HCT116 (cell line): Measurements from ENCODE around the gene WDR13. TPM values are rescaled to one million over a fixed set of nuclear protein-coding genes. Genes with fewer than 3 reads are reported as not detected.

Source experiments
- ATAC-seq: fragments of 200-7000 bp; cut with Tn5 transposase; 2 replicates; pipeline ENCODE4 v1.9.1; 2020; ENCODE audit warnings: mild to moderate bottlenecking, moderate library complexity
- BruUV-seq: library from RNA; stranded (reverse); fragments of 400-500 nt; replicated peaks from 2 replicates; lab custom pipeline; 2021; lab: Mats Ljungman, UMichigan
- CTCF ChIA-PET: fragments of 300-600 bp; sonication (Branson Sonifier 250); formaldehyde crosslinking; loops from one replicate; lab custom pipeline; 2021; ENCODE audit warnings: antibody characterized with exemption; lab: Charles Lee
- POLR2A ChIA-PET: fragments of 300-600, 350-600 bp; sonication (Branson Sonifier 250); formaldehyde crosslinking; loops from one replicate; lab custom pipeline; 2021; ENCODE audit warnings: antibody characterized with exemption; lab: Charles Lee
- RAD21 ChIA-PET, 2 experiments: fragments of 300-600 bp; sonication (Branson Sonifier 250); formaldehyde crosslinking; loops; one replicate each; lab custom pipeline; 2023; ENCODE audit warnings: low total read pairs in 2 of 2; ENCODE audit not compliant: uncharacterized antibody in 2 of 2, unreplicated experiment in 2 of 2, low non-redundant PET in 1 of 2; lab: Charles Lee
- DNase-seq: peaks from one replicate; pipeline ENCODE4 v3.0.0-alpha.2; 2010; ENCODE audit warnings: low read depth, low spot score
- H2AFZ ChIP-seq: fragments of 200-600 bp; shearing (Covaris generic), sonication (generic); 2 replicates; pipeline ENCODE4 v1.6.1; 2017; ENCODE audit warnings: low read depth, mixed run types, mixed read lengths, antibody characterized with exemption, low read length; ENCODE audit not compliant: poor library complexity, severe bottlenecking
- H3K27ac ChIP-seq: 2 replicates; pipeline ENCODE4 v1.5.1; 2012; ENCODE audit warnings: low read depth, low read length
- H3K27me3 ChIP-seq: fragments of 200-600 bp; sonication (generic); 2 replicates; pipeline ENCODE4 v1.6.1; 2016; ENCODE audit warnings: mixed run types, low read length, mixed read lengths; ENCODE audit not compliant: insufficient read depth
- H3K36me3 ChIP-seq, 2 experiments: fragments of 200-500 bp in 1 of 2; fragments of 200-600 bp in 1 of 2; sonication (Bioruptor generic) in 1 of 2; sonication (generic) in 1 of 2; 2 replicates each; pipeline versions ENCODE4 v1.5.1 to v1.6.1; 2014 to 2016; ENCODE audit warnings: low read length in 2 of 2, inconsistent platforms in 1 of 2, mixed read lengths in 1 of 2, mixed run types in 1 of 2; ENCODE audit not compliant: insufficient read depth in 2 of 2, control insufficient read depth in 1 of 2
- H3K4me1 ChIP-seq, 2 experiments: fragments of 200-600 bp in 1 of 2; sonication (generic) in 1 of 2; 2 replicates each; pipeline versions ENCODE4 v1.5.1 to v1.6.1; 2012 to 2017; ENCODE audit warnings: low read length in 2 of 2, inconsistent platforms in 1 of 2, mild to moderate bottlenecking in 1 of 2, mixed read lengths in 1 of 2, mixed run types in 1 of 2, moderate library complexity in 1 of 2; ENCODE audit not compliant: insufficient read depth in 2 of 2, control insufficient read depth in 1 of 2
- H3K4me2 ChIP-seq: fragments of 200-600 bp; sonication (generic); 2 replicates; pipeline ENCODE4 v1.6.1; 2017; ENCODE audit warnings: mixed run types, low read length, mixed read lengths
- H3K4me3 ChIP-seq, 2 experiments: fragments of 200-600 bp in 1 of 2; sonication (generic) in 1 of 2; replicated peaks in 1 of 2; 2 replicates each; pipeline ENCODE4 v1.5.1; 2011 to 2016; ENCODE audit warnings: low read length in 2 of 2, control low read depth in 1 of 2, low read depth in 1 of 2, mild to moderate bottlenecking in 1 of 2, mixed read lengths in 1 of 2, mixed run types in 1 of 2
- H3K79me2 ChIP-seq: fragments of 200-600 bp; sonication (generic); 2 replicates; pipeline ENCODE4 v1.6.1; 2017; ENCODE audit warnings: mild to moderate bottlenecking, mixed run types, low read length, moderate library complexity, mixed read lengths; ENCODE audit not compliant: insufficient read depth
- H3K9ac ChIP-seq: fragments of 200-600 bp; sonication (generic); 2 replicates; pipeline ENCODE4 v1.6.1; 2016; ENCODE audit warnings: low read length, mixed read lengths
- H3K9me2 ChIP-seq: fragments of 200-600 bp; sonication (generic), shearing (Covaris generic); 2 replicates; pipeline ENCODE4 v1.6.1; 2017; ENCODE audit warnings: mixed run types, mild to moderate bottlenecking, moderate library complexity; ENCODE audit not compliant: insufficient read depth
- H3K9me3 ChIP-seq, 2 experiments: fragments of 200-500 bp in 1 of 2; fragments of 200-600 bp in 1 of 2; sonication (Bioruptor generic) in 1 of 2; sonication (generic) in 1 of 2; 2 replicates each; pipeline ENCODE4 v1.6.1; 2014 to 2017; ENCODE audit warnings: low read length in 2 of 2, mixed read lengths in 2 of 2, inconsistent platforms in 1 of 2, low read depth in 1 of 2, mild to moderate bottlenecking in 1 of 2, mixed run types in 1 of 2, moderate library complexity in 1 of 2; ENCODE audit not compliant: control insufficient read depth in 1 of 2, insufficient read depth in 1 of 2
- H4K20me1 ChIP-seq: fragments of 200-600 bp; sonication (generic), shearing (Covaris generic); 2 replicates; pipeline ENCODE4 v1.6.1; 2017; ENCODE audit warnings: mixed run types, mild to moderate bottlenecking, moderate library complexity; ENCODE audit not compliant: insufficient read depth
- EGR1 ChIP-seq: IDR thresholded peaks from 2 replicates; pipeline ENCODE4 v1.6.1; 2012; ENCODE audit warnings: low read depth
- ELF1 ChIP-seq: IDR thresholded peaks from 2 replicates; pipeline ENCODE4 v1.6.1; 2012; ENCODE audit warnings: low read depth, borderline replicate concordance
- POLR2A ChIP-seq: IDR thresholded peaks from 2 replicates; pipeline ENCODE4 v1.7.0; 2011; ENCODE audit warnings: borderline replicate concordance; ENCODE audit not compliant: insufficient read depth, insufficient read length; ENCODE audit errors: extremely low read depth
- POLR2AphosphoS5 ChIP-seq: IDR thresholded peaks from 2 replicates; pipeline ENCODE4 v1.6.1; 2011; ENCODE audit warnings: mild to moderate bottlenecking, low read depth, low read length, moderate library complexity
- SP1 ChIP-seq: IDR thresholded peaks from 2 replicates; pipeline ENCODE4 v1.6.1; 2012; ENCODE audit warnings: low read depth
- SRF ChIP-seq: IDR thresholded peaks from 2 replicates; pipeline ENCODE4 v1.6.1; 2012; ENCODE audit warnings: low read depth
- YY1 ChIP-seq: IDR thresholded peaks from 2 replicates; pipeline ENCODE4 v1.6.1; 2011; ENCODE audit warnings: low read length, low read depth, moderate library complexity, mild to moderate bottlenecking; ENCODE audit not compliant: insufficient replicate concordance; ENCODE audit errors: extremely low read depth
- ZNF274 ChIP-seq: fragments of 200-500 bp; sonication (Bioruptor generic); IDR thresholded peaks from 2 replicates; pipeline ENCODE4 v1.6.1; 2014; ENCODE audit warnings: mild to moderate bottlenecking, low read depth, low read length, inconsistent platforms
- intact Hi-C: fragments of 100-400 bp; cut with micrococcal nuclease; formaldehyde crosslinking; loops from 2 replicates; pipeline ENCODE4 v1.10.0; 2022
- total RNA-seq: library from RNA; stranded (reverse); gene quantifications from one replicate; pipeline ENCODE4 v1.2.1, GENCODE V29; 2021; ENCODE audit not compliant: unreplicated experiment
- TF ChIP-seq, protein P1 (sequence below): IDR thresholded peaks from 2 replicates; pipeline ENCODE4 v1.6.1; 2012; ENCODE audit warnings: low read depth
- TF ChIP-seq, protein P2 (sequence below): IDR thresholded peaks from 2 replicates; pipeline ENCODE4 v1.6.1; 2012
- TF ChIP-seq, protein P3 (sequence below), 3 experiments: fragments of 200-600 bp in 1 of 3; sonication (generic) in 1 of 3; IDR thresholded peaks in 2 of 3; conservative IDR thresholded peaks in 1 of 3; 2 replicates each; pipeline ENCODE4 v1.5.1; 2012 to 2017; ENCODE audit warnings: low read depth in 2 of 3, low read length in 2 of 3, antibody characterized with exemption in 1 of 3, borderline replicate concordance in 1 of 3, control low read depth in 1 of 3, mild to moderate bottlenecking in 1 of 3, mixed read lengths in 1 of 3, mixed run types in 1 of 3, moderate library complexity in 1 of 3; ENCODE audit not compliant: insufficient read depth in 1 of 3

WDR13 gene
- total RNA-seq, 1 experiment from 2014 or later, result 54.0 TPM

DNA sequence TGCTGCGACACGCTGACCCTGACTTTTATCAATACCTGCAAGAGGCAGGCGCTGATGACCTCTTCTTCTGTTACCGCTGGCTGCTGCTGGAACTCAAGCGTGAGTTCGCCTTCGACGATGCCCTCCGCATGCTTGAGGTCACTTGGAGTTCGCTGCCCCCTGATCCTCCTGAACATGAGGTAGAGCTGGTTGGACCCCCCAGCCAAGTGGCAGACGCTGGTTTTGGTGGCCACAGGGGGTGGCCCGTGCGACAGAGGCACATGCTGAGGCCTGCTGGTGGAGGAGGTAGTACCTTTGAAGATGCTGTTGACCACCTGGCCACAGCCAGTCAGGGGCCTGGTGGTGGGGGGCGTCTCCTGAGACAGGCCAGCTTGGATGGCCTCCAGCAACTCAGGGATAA is 37.2 kb upstream of the WDR13 start (continued):
- TF ChIP-seq, protein P1, sequence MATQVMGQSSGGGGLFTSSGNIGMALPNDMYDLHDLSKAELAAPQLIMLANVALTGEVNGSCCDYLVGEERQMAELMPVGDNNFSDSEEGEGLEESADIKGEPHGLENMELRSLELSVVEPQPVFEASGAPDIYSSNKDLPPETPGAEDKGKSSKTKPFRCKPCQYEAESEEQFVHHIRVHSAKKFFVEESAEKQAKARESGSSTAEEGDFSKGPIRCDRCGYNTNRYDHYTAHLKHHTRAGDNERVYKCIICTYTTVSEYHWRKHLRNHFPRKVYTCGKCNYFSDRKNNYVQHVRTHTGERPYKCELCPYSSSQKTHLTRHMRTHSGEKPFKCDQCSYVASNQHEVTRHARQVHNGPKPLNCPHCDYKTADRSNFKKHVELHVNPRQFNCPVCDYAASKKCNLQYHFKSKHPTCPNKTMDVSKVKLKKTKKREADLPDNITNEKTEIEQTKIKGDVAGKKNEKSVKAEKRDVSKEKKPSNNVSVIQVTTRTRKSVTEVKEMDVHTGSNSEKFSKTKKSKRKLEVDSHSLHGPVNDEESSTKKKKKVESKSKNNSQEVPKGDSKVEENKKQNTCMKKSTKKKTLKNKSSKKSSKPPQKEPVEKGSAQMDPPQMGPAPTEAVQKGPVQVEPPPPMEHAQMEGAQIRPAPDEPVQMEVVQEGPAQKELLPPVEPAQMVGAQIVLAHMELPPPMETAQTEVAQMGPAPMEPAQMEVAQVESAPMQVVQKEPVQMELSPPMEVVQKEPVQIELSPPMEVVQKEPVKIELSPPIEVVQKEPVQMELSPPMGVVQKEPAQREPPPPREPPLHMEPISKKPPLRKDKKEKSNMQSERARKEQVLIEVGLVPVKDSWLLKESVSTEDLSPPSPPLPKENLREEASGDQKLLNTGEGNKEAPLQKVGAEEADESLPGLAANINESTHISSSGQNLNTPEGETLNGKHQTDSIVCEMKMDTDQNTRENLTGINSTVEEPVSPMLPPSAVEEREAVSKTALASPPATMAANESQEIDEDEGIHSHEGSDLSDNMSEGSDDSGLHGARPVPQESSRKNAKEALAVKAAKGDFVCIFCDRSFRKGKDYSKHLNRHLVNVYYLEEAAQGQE, result no peak

DNA sequence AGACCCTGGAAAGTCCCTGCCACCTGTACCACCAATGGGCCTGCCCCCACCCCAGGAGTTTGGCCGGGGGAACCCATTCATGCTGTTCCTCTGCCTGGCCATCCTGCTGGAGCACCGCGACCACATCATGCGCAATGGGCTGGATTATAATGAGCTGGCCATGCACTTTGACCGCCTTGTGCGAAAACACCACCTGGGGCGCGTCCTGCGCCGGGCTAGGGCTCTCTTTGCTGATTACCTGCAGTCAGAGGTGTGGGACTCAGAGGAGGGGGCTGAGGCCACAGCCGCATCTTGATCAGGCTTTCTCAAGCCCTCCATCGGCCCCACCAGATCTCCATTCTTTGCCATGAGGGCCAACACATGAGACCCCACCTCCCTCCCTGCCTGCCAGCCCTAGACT is 36.6 kb upstream of the WDR13 start:
- no peak overlapping the region for H2AFZ ChIP-seq
- H3K27me3 ChIP-seq, result no peaks in the 10 kb centered on the region
- H3K27ac ChIP-seq, result no peak overlapping the region
- ChIA-PET CTCF (no interaction called here), POLR2A (no interaction called here)
- H3K4me3 ChIP-seq, result no peak overlapping the region
- ATAC-seq, result no peak
- no peaks in the 10 kb centered on the region for H3K9me3 ChIP-seq
- no peaks in the 10 kb centered on the region for H3K36me3 ChIP-seq
- no peaks in the 10 kb centered on the region for H4K20me1 ChIP-seq
- H3K4me1 ChIP-seq, result peaks cover 0 to 9% of the 10 kb centered on the region in 2 experiments; a peak in 2 of 4 replicates
- intact Hi-C loops, result no loop called here
- BruUV-seq, result no TSS peak
- no peak overlapping the region for H3K4me2 ChIP-seq
- no peak overlapping the region for H3K9ac ChIP-seq
- TF ChIP-seq ELF1, result no peak
- TF ChIP-seq, all 23 proteins: peak for 0
- DNase-seq, result no peak
- no peaks in the 10 kb centered on the region for H3K79me2 ChIP-seq
- no peaks in the 10 kb centered on the region for H3K9me2 ChIP-seq
- RAD21 ChIA-PET, result no interaction called here

DNA sequence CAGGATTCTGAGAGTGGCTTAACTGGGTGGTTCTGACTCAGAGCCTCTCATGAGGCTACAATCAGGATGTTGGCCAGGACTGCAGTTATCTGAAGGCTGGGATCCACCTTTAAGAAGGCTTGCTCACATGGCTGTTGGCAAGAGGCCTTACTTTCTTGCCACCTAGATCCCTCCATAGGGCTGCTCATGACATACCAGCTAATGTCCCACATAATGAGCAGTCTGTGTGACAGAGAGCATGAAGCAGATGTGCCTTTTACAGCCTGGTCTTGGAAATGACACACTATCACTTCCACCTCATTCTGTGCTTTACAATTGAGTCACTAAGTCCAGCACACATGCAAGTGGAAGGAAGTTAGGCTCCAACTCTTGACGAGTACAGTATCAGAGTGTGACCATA is 27.3 kb upstream of the WDR13 start:
- RAD21 ChIA-PET, result no interaction called here
- H3K36me3 ChIP-seq, result peaks cover 0 to under 1% of the 10 kb centered on the region in 2 experiments; a peak in 1 of 4 replicates
- no peaks in the 10 kb centered on the region for H3K9me3 ChIP-seq
- DNase-seq (no peak), ATAC-seq (no peak)
- H4K20me1 ChIP-seq, result no peaks in the 10 kb centered on the region
- no peaks in the 10 kb centered on the region for H3K9me2 ChIP-seq
- no peak overlapping the region for H3K9ac ChIP-seq
- H3K4me1 ChIP-seq, result peaks cover 0 to 4% of the 10 kb centered on the region in 2 experiments; a peak in 1 of 4 replicates
- peaks cover 2% of the 10 kb centered on the region for H3K79me2 ChIP-seq
- H2AFZ ChIP-seq, result no peak overlapping the region
- H3K4me3 ChIP-seq, result no peak overlapping the region
- CTCF ChIA-PET, result no interaction called here
- POLR2A ChIA-PET, result no interaction called here
- H3K27ac ChIP-seq, result no peak overlapping the region
- H3K27me3 ChIP-seq, result no peaks in the 10 kb centered on the region
- BruUV-seq, result no TSS peak
- intact Hi-C loops, result loop anchor here (10.0 kb wide), 1 partner anchor 95 kb away; the partner anchor contains the start of genes FTSJ1 and SLC38A5
- H3K4me2 ChIP-seq, result no peak overlapping the region
- no peak for TF ChIP-seq SRF
- no peak for TF ChIP-seq EGR1
- no peak for TF ChIP-seq POLR2AphosphoS5
- TF ChIP-seq SP1, result no peak
- TF ChIP-seq, protein P2, sequence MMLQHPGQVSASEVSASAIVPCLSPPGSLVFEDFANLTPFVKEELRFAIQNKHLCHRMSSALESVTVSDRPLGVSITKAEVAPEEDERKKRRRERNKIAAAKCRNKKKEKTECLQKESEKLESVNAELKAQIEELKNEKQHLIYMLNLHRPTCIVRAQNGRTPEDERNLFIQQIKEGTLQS, result no peak
- no peak for TF ChIP-seq ZNF274
- TF ChIP-seq YY1, result no peak
- TF ChIP-seq, protein P3, sequence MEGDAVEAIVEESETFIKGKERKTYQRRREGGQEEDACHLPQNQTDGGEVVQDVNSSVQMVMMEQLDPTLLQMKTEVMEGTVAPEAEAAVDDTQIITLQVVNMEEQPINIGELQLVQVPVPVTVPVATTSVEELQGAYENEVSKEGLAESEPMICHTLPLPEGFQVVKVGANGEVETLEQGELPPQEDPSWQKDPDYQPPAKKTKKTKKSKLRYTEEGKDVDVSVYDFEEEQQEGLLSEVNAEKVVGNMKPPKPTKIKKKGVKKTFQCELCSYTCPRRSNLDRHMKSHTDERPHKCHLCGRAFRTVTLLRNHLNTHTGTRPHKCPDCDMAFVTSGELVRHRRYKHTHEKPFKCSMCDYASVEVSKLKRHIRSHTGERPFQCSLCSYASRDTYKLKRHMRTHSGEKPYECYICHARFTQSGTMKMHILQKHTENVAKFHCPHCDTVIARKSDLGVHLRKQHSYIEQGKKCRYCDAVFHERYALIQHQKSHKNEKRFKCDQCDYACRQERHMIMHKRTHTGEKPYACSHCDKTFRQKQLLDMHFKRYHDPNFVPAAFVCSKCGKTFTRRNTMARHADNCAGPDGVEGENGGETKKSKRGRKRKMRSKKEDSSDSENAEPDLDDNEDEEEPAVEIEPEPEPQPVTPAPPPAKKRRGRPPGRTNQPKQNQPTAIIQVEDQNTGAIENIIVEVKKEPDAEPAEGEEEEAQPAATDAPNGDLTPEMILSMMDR (IDR thresholded peaks at IDR 0.05 in 2 of 3, conservative IDR thresholded peaks at IDR 0.05 in 1 of 3; ENCODE audit: borderline replicate concordance in 1 of 3, insufficient read depth in 1 of 3, low read depth in 2 of 3, low read length in 2 of 3), result no peak
- no peak for TF ChIP-seq POLR2A
- no peak for TF ChIP-seq ELF1
